K562 (cell line): ENCODE data around the gene TPMT. TPM values are rescaled to one million over a fixed set of nuclear protein-coding genes. Genes with fewer than 3 reads are reported as not detected.

Source experiments
- ATAC-seq: fragments of 200-7000 bp; cut with Tn5 transposase; 3 replicates; pipeline ENCODE4 v1.9.1; 2020; ENCODE audit warnings: moderate library complexity
- BruUV-seq: library from RNA; stranded (reverse); fragments of 400-500 nt; replicated peaks from 2 replicates; lab custom pipeline; 2021; lab: Mats Ljungman, UMichigan
- CTCF ChIA-PET: fragments of 300-600 bp; formaldehyde crosslinking; extraction: SDS; loops from one replicate; lab custom pipeline; 2021; ENCODE audit warnings: low intra/inter-chr PET ratio; lab: Yijun Ruan, JAX
- POLR2A ChIA-PET: fragments of 300-600, 350-650 bp; sonication (Branson Sonifier 250); formaldehyde crosslinking; extraction: SDS; loops from one replicate; lab custom pipeline; 2021; ENCODE audit warnings: antibody characterized with exemption, inconsistent platforms; lab: Yijun Ruan, JAX
- DNase-seq, 4 experiments: peaks; one replicate each; pipeline versions ENCODE4 v3.0.0 to v3.0.0-alpha.2; 2011 to 2018; ENCODE audit warnings: low spot score in 3 of 4, mixed read lengths in 3 of 4; ENCODE audit errors: extremely low read depth in 1 of 4
- FAIRE-seq: peaks from 2 replicates; lab custom pipeline; 2011; peaks lifted over from hg19 to GRCh38; lab: Jason Lieb, UNC
- H2AFZ ChIP-seq: 2 replicates; pipeline ENCODE4 v1.6.0; 2011; ENCODE audit warnings: low read depth, low read length, control low read depth, inconsistent platforms
- H3K27ac ChIP-seq: fragments of 200-600 bp; 3 replicates; pipeline ENCODE4 v1.8.0; 2011; ENCODE audit warnings: low read depth, mild to moderate bottlenecking, control low read depth, inconsistent platforms, low read length, moderate library complexity, mixed read lengths; ENCODE audit errors: extremely low read depth
- H3K27me3 ChIP-seq, 2 experiments: fragments of 300-600 bp in 1 of 2; 2 replicates in 1 of 2; 3 replicates in 1 of 2; pipeline versions ENCODE4 v1.6.0 to v1.8.0; 2011; ENCODE audit warnings: inconsistent platforms in 2 of 2, low read length in 2 of 2, mild to moderate bottlenecking in 1 of 2, mixed read lengths in 1 of 2, moderate library complexity in 1 of 2; ENCODE audit not compliant: control insufficient read depth in 2 of 2, insufficient read depth in 2 of 2
- H3K36me3 ChIP-seq: fragments of 300-600 bp; 3 replicates; pipeline ENCODE4 v1.8.0; 2011; ENCODE audit warnings: mild to moderate bottlenecking, low read length, inconsistent platforms; ENCODE audit not compliant: control insufficient read depth, insufficient read depth
- H3K4me1 ChIP-seq, 2 experiments: fragments of 200-600 bp in 1 of 2; replicated peaks in 1 of 2; 2 replicates in 1 of 2; 3 replicates in 1 of 2; pipeline versions ENCODE4 v1.5.1 to v1.8.0; 2011; ENCODE audit warnings: inconsistent platforms in 2 of 2, low read length in 2 of 2, mild to moderate bottlenecking in 1 of 2, mixed read lengths in 1 of 2, moderate library complexity in 1 of 2; ENCODE audit not compliant: control insufficient read depth in 2 of 2, insufficient read depth in 2 of 2
- H3K4me2 ChIP-seq: 2 replicates; pipeline ENCODE4 v1.6.1; 2011; ENCODE audit warnings: low read length, control low read depth, inconsistent platforms, mixed read lengths; ENCODE audit not compliant: insufficient read depth
- H3K4me3 ChIP-seq: fragments of 200-600 bp; sonication (generic), shearing (Covaris generic); 2 replicates; pipeline ENCODE4 v1.5.1; 2016; ENCODE audit warnings: control low read depth, inconsistent platforms
- H3K79me2 ChIP-seq: fragments of 200-600 bp; 3 replicates; pipeline ENCODE4 v1.8.0; 2011; ENCODE audit warnings: low read length, inconsistent platforms; ENCODE audit not compliant: control insufficient read depth, insufficient read depth
- H3K9ac ChIP-seq, 2 experiments: 2 replicates each; pipeline versions ENCODE4 v1.6.0 to v1.6.1; 2011; ENCODE audit warnings: low read depth in 2 of 2, low read length in 2 of 2, control low read depth in 1 of 2, inconsistent platforms in 1 of 2, mild to moderate bottlenecking in 1 of 2, mixed read lengths in 1 of 2; ENCODE audit not compliant: insufficient read depth in 1 of 2
- H3K9me1 ChIP-seq: one replicate; pipeline ENCODE4 v1.6.0; 2011; ENCODE audit warnings: inconsistent platforms, mild to moderate bottlenecking, low read length, moderate library complexity; ENCODE audit not compliant: control insufficient read depth, insufficient read depth
- H3K9me3 ChIP-seq: replicated peaks from 2 replicates; pipeline ENCODE4 v1.5.1; 2011; ENCODE audit warnings: low read depth, low read length, inconsistent platforms; ENCODE audit not compliant: control insufficient read depth, insufficient read depth
- H4K20me1 ChIP-seq: replicated peaks from 2 replicates; pipeline ENCODE4 v1.6.1; 2011; ENCODE audit warnings: low read length, inconsistent platforms, mixed read lengths; ENCODE audit not compliant: control insufficient read depth, insufficient read depth
- ATF1 ChIP-seq, 2 experiments: fragments of 450-650 bp in 1 of 2; IDR thresholded peaks; 2 replicates each; pipeline ENCODE4 v1.6.1; 2016; ENCODE audit warnings: missing compliant biosample characterization in 1 of 2, missing genetic modification characterization in 1 of 2
- PATZ1 ChIP-seq: fragments of 250-450 bp; sonication (Bioruptor Pico); IDR thresholded peaks from 2 replicates; pipeline ENCODE4 v1.5.0; 2020; ENCODE audit warnings: mild to moderate bottlenecking, borderline replicate concordance
- PTBP1 ChIP-seq: fragments of 200-400 bp; formaldehyde crosslinking; IDR thresholded peaks from 2 replicates; pipeline ENCODE4 v1.6.1; 2017; ENCODE audit warnings: low read depth, low read length
- RFX5 ChIP-seq: IDR thresholded peaks from 2 replicates; pipeline ENCODE4 v1.6.1; 2011; ENCODE audit warnings: low read depth, mild to moderate bottlenecking, improper control_type of control experiment, low read length
- TCF15 ChIP-seq: fragments of 250-450 bp; sonication (Bioruptor Pico); IDR thresholded peaks from 2 replicates; pipeline ENCODE4 v1.8.0; 2022; ENCODE audit warnings: moderate library complexity, mild to moderate bottlenecking, inconsistent platforms
- ZBTB2 ChIP-seq: fragments of 450-650 bp; IDR thresholded peaks from 2 replicates; pipeline ENCODE4 v1.6.1; 2016; ENCODE audit warnings: antibody characterized with exemption
- ZNF778 ChIP-seq: fragments of 450-650 bp; formaldehyde crosslinking; IDR thresholded peaks from 2 replicates; pipeline ENCODE4 v1.4.0; 2020; ENCODE audit warnings: mild to moderate bottlenecking, moderate library complexity
- ZZZ3 ChIP-seq: fragments of 450-650 bp; IDR thresholded peaks from 2 replicates; pipeline ENCODE4 v1.6.1; 2016; ENCODE audit warnings: antibody characterized with exemption, mild to moderate bottlenecking, moderate library complexity
- WGBS: fragments of 100-300 bp; shearing (Covaris generic); methylation state at CpG from one replicate; pipeline ENCODE4 v1.1.6; 2016; ENCODE audit warnings: low coverage, mixed read lengths; ENCODE audit not compliant: insufficient coverage; ENCODE audit errors: missing lambda C conversion rate; 5-methylcytosine and 5-hydroxymethylcytosine counted together
- in situ Hi-C: fragments of 300-500 bp; cut with MboI; formaldehyde crosslinking; loops from 4 replicates; pipeline ENCODE4 v1.15.0; 2018; ENCODE audit warnings: inconsistent platforms, mixed read lengths
- intact Hi-C: fragments of 100-400 bp; cut with micrococcal nuclease; formaldehyde crosslinking; loops from 2 replicates; pipeline ENCODE4 v1.14.2; 2022
- polyA plus RNA-seq, 8 experiments: library from polyadenylated mRNA; depleted of rRNA in 4 of 8; stranded (reverse) in 5 of 8; unstranded in 3 of 8; fragments of >200 nt; fragmentation: Nextera tagmentation in 2 of 8; fragmentation: Illumina TruSeq in 1 of 8; extraction: Ambion mirVana in 2 of 8; extraction: Trizol in 1 of 8; gene quantifications; 2 replicates each; pipeline versions ENCODE4 v1.2.1 to v1.2.3, GENCODE V29; 2011 to 2014; ENCODE audit warnings: inconsistent platforms in 1 of 8, missing spikeins in 1 of 8
- total RNA-seq, 7 experiments: library from RNA; depleted of rRNA in 6 of 7; stranded (reverse); fragments of >200 nt in 6 of 7; fragmentation: Illumina TruSeq in 2 of 7; extraction: Trizol in 2 of 7; gene quantifications; 2 replicates each; pipeline versions ENCODE4 v1.2.1 to v1.2.3, GENCODE V29; 2011 to 2021; ENCODE audit warnings: low replicate concordance in 1 of 7

Gene TPMT
- total and polyA plus RNA-seq, 9 of the 15 experiments (the other 6 are each of a cell fraction or from before 2014, with no cell fraction given): 24.2 to 67.4 (median 46.5) TPM

GRCh38 chr6:18100296-18100695, 54.6 kb downstream of the TPMT start:
- no peak overlapping the region for H3K4me2 ChIP-seq
- no peaks in the 10 kb centered on the region; a peak in 1 of 5 replicates for H3K4me1 ChIP-seq
- BruUV-seq: no TSS peak
- no peaks in the 10 kb centered on the region for H3K9me1 ChIP-seq
- H3K4me3 ChIP-seq: no peak overlapping the region
- H3K27me3 ChIP-seq: no peaks in the 10 kb centered on the region
- no peaks in the 10 kb centered on the region for H3K36me3 ChIP-seq
- H3K9ac ChIP-seq: no peak overlapping the region
- no peak overlapping the region for H3K27ac ChIP-seq
- DNase-seq (no peak), FAIRE-seq (no peak), ATAC-seq (no peak)
- intact Hi-C loops (no loop called here), in situ Hi-C loops (no loop called here)
- peak overlapping the region; percentile 50; the same call in 1 of the 2 replicates for H2AFZ ChIP-seq
- 53% methylated on average over 3 of the region's 3 CpGs for WGBS
- no peaks in the 10 kb centered on the region for H3K9me3 ChIP-seq
- CTCF ChIA-PET: no interaction called here
- no peak for TF ChIP-seq RFX5
- TF ChIP-seq PTBP1: no peak
- no peak for TF ChIP-seq ATF1 (CRISPR knock-in tag; IDR thresholded peaks at IDR 0.05)
- TF ChIP-seq ATF1 (tag; IDR thresholded peaks at IDR 0.05): no peak
- no peak for TF ChIP-seq ZZZ3
- no peak for TF ChIP-seq ZBTB2
- no peak for TF ChIP-seq PATZ1 (CRISPR knock-in tag)
- no peak for TF ChIP-seq TCF15 (CRISPR knock-in tag)
- no peak for TF ChIP-seq ZNF778 (CRISPR knock-in tag)
- POLR2A ChIA-PET: interaction anchor here (0.7 to 1.0 kb wide), 3 partner anchors 8 to 28 kb away, joined by 3 to 4 read pairs (median 3); no protein-coding TSS in a partner anchor
- no peaks in the 10 kb centered on the region for H4K20me1 ChIP-seq
- H3K79me2 ChIP-seq: no peaks in the 10 kb centered on the region
